ENCODE data around the gene COQ7.

Gene COQ7

GRCh38 chr16:19113577-19114358, 46.4 kb downstream of the COQ7 start, which contains the start of gene ITPRIPL2:
Gene ITPRIPL2 (plus strand): TSS chr16:19113964. CDS start chr16:19114462, 498 bp downstream.
- DNase-seq (ENCODE audit: low read depth): no peak

DNA sequence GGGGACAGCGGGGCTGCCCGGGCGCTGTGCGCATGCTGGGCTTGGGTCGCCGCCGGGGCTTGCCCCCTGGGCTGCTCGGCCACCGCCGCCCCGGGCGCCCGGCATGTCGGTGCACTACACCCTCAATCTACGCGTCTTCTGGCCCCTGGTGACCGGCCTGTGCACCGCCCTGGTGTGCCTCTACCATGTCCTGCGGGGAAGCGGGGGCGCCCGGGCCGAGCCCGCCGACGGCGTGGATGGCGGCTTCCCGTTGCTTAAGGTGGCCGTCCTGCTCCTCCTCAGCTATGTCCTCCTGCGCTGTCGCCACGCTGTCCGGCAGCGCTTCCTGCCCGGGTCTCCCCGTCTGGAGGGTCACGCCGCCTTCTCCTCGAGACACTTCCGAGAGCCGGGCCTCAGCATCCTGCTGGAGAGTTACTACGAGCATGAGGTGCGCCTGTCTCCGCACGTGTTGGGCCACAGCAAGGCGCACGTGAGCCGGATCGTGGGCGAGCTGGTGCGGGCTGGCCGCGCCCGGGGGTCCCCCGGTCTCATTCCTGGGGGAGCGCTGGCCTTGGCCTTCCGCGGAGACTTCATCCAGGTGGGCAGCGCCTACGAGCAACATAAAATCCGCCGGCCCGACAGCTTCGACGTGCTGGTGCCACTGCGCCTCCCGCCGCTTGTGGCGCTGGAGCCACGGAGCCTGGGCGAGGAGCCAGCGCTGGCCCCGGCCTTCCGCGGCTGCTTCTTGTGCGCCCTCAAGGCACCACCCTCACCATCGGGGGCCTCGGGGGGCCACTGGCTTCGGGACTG, 47.1 kb downstream of the COQ7 start:
- no peak for DNase-seq (ENCODE audit: low read depth)

GRCh38 chr16:19115148-19116021, 48.0 kb downstream of the COQ7 start:
- DNase-seq (ENCODE audit: low read depth): no peak

GRCh38 chr16:19116711-19117449, 49.5 kb downstream of the COQ7 start:
- DNase-seq (ENCODE audit: low read depth): no peak

DNA sequence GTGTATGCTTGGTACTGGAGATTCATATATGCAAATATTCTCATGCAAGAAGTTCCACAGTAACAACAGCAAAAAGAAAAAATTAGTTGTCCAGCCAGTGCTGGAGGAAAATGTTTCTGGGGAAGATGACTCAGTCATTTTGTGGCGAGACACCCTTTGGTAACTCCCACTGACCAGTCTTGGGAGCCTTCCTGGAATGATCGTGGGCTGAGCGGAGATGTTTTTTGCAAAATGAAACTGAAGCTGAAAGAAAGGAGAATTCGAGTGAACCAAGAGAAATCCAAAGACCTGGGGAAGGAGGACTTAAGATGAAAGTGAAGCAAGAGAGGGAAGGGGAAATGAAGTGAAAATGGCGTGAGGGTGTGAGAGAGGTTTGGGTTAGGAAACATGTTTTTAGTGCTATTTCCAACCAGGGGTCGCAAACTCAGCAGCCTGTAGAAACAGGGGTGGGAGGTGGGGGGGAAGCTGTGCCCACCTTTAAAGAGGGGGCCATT, 51.6 kb downstream of the COQ7 start:
- DNase-seq (ENCODE audit: low read depth): peak; percentile 75

GRCh38 chr16:19119564-19119963, 52.1 kb downstream of the COQ7 start:
- peak; percentile 75 for DNase-seq (ENCODE audit: low read depth)

- DNase-seq (ENCODE audit: low read depth): no peak
These were observed 56.2 kb downstream of the COQ7 start for GRCh38 chr16:19123535-19124178.

- DNase-seq (ENCODE audit: low read depth): no peak
These were observed 58.9 kb downstream of the COQ7 start for GRCh38 chr16:19126300-19126699.

- no peak for DNase-seq (ENCODE audit: low read depth)
These were observed 59.8 kb downstream of the COQ7 start for GRCh38 chr16:19127205-19127604.

GRCh38 chr16:19127674-19128131, 60.3 kb downstream of the COQ7 start:
- DNase-seq (ENCODE audit: low read depth): no peak

GRCh38 chr16:19128454-19129200, 61.2 kb downstream of the COQ7 start:
- DNase-seq (ENCODE audit: low read depth): no peak
